ENCODE results near the gene AWAT1.
"Not testable (repeated sequence)": the region's sequence is repeated elsewhere in the genome, so short reads cannot be mapped to it uniquely, and the experiment has no call there.

Gene AWAT1

GRCh38 chrX:70262952-70263567 is 28.6 kb downstream of the AWAT1 start:
- DNase-seq (ENCODE audit: low spot score) = peak; percentile 64

- DNase-seq (ENCODE audit: low spot score) = no peak
Observed at GRCh38 chrX:70264784-70265183, 30.3 kb downstream of the AWAT1 start.

- no peak for DNase-seq (ENCODE audit: low spot score)
Observed at GRCh38 chrX:70268034-70268433, 33.6 kb downstream of the AWAT1 start, which contains the start of gene ARR3. Gene ARR3, plus strand, starts transcription at chrX:70268334. Its CDS starts 1,052 bp downstream, at chrX:70269386.

GRCh38 chrX:70274029-70274428 is 39.6 kb downstream of the AWAT1 start:
- not testable (repeated sequence) for DNase-seq (ENCODE audit: low spot score)

- no peak for DNase-seq (ENCODE audit: low spot score)
Observed at GRCh38 chrX:70279081-70279480, 44.6 kb downstream of the AWAT1 start.

- DNase-seq (ENCODE audit: low spot score) = no peak
Observed at GRCh38 chrX:70280573-70280972, 46.1 kb downstream of the AWAT1 start.

- no peak for DNase-seq (ENCODE audit: low spot score)
Observed at GRCh38 chrX:70281951-70282350, 47.5 kb downstream of the AWAT1 start, which contains the start of gene RAB41. Gene RAB41, plus strand, starts transcription at chrX:70282172. Its CDS starts 46 bp downstream, at chrX:70282218.

GRCh38 chrX:70289168-70289792 is 54.8 kb downstream of the AWAT1 start:
- DNase-seq (ENCODE audit: low spot score) = no peak
